Hematopoietic multipotent progenitor cell treated with erythropoietin and hydrocortisone succinate and interleukin-3 and kit ligand, for 15 days (in vitro differentiated cells): Measurements from ENCODE around the gene CAPN5.

ENCODE experiments used
- DNase-seq: peaks from one replicate; pipeline ENCODE4 v3.0.0-alpha.2; 2015; ENCODE audit warnings: low spot score

CAPN5 gene

GRCh38 chr11:77171885-77172665, 105.3 kb downstream of the CAPN5 start:
- no peak for DNase-seq

- DNase-seq: no peak
Observed at GRCh38 chr11:77172666-77172982, 105.9 kb downstream of the CAPN5 start.

DNA sequence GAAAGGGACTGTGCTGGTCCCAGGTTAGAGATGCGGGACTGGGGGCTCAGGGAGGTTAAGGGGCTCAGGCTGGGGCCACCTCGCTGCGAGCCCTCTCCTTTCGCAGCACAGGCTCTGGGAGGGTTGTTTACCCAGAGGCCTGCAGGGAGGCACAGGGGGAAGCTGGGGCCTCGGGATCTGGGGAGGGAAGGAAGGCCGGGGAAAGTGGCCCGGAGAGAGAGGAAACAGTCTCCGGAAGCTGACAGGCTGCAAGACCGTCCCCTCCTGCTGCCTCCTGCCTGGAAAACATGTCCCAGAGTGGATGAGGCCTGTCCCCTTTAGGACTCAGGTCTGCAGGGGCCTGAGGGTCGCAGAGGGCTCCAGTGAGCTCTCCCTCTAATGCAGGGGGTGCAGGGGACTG, 106.7 kb downstream of the CAPN5 start:
- DNase-seq: no peak

- no peak for DNase-seq
Observed at GRCh38 chr11:77174559-77174958, 107.8 kb downstream of the CAPN5 start.

DNA sequence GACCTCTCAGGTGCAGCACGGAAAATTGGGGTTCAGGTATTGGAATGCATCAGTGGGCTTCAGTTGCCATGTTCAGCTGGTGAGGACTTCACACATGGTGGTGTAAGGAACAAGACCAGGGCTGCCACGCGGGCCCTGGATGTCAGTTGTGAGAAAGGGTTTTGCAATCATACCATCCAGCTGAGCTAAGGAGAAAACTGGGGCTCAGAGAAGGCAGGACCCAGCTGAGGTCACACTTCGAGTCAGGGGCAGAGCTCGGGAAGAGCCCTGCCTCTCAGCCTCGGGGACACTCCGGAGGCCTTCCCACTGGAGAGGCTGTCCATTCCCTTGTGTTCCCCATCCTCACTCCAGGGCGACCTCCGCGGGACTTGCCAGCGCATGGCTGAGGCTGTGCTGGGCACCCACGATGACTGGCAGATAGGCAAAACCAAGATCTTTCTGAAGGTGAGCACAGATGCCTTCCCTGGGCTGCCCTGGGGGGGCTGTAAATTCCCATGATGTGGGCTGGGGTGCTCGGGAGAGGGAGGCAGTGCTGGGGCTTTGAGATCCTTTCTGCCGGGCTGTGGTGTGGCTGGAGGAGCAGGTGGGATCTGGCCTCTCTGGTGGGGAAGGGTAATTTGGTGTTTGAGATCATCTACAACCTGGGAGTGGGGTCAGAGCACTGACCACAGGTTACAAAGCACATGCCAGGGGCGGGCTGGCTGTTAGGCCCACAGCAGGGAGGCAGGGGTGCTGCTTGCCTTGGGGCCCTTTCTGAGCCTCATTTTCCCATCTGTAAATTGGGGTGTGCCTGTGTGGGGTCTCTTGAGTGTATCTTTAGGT, 108.5 kb downstream of the CAPN5 start:
- no peak for DNase-seq
